ENCODE results near the gene LRWD1. TPM values are rescaled to one million over a fixed set of nuclear protein-coding genes. Genes with fewer than 3 reads are reported as not detected.
"Not testable (repeated sequence)": the region's sequence is repeated elsewhere in the genome, so short reads cannot be mapped to it uniquely, and the experiment has no call there.

The LRWD1 gene
- total and polyA plus RNA-seq, 4 donors = 8.6 to 16.5 (median 11.4) TPM

DNA sequence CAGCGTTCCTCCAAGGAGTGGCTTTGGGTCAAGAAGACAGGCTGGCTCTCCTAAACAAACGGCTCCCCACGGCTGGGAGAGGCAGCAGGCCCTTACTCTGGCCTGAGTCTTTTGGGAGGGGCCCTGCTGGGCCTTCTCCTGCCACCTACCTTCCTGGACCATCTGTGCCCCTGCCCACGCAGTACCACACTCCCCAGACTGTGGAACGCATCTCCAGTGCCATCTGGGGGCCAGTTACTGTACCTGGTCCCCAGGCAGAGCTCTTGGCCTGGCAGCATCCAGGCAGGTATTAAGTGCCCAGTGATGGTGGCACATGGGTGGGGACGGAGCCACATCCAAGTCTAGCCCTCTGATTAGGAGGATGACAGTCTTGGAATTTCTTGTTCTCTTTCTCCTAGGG is 14.5 kb upstream of the LRWD1 start:
- DNase-seq = no peak
- Histone ChIP-seq H3K27ac (ENCODE audit: low read depth in 1 of 2, low read length in 2 of 2) (no peak overlapping the region), H3K27me3 (ENCODE audit: control insufficient read depth in 1 of 2, insufficient read depth in 2 of 2, low read length in 1 of 2) (no peaks in the 10 kb centered on the region), H3K36me3 (ENCODE audit: control insufficient read depth in 1 of 2, insufficient read depth in 2 of 2, low read length in 1 of 2) (no peaks in the 10 kb centered on the region), H3K9me3 (ENCODE audit: control insufficient read depth, low read length) (no peaks in the 10 kb centered on the region), H3K4me1 (ENCODE audit: control insufficient read depth in 1 of 2, insufficient read depth in 2 of 2, low read length in 2 of 2) (no peaks in the 10 kb centered on the region), H3K4me3 (ENCODE audit: low read length in 2 of 2) (no peak overlapping the region)
- no peak for ATAC-seq (ENCODE audit: low FRiP score)
- WGBS, 2 donors = 78 to 79% methylated on average over 6 of the region's 6 CpGs
- intact Hi-C loops (cut with DNase I) = no loop called here

GRCh38 chr7:102451371-102452054 is 13.3 kb upstream of the LRWD1 start:
- Histone ChIP-seq H3K36me3 (ENCODE audit: control insufficient read depth in 1 of 2, insufficient read depth in 2 of 2, low read length in 1 of 2) (no peaks in the 10 kb centered on the region), H3K27ac (ENCODE audit: low read depth in 1 of 2, low read length in 2 of 2) (no peak overlapping the region), H3K27me3 (ENCODE audit: control insufficient read depth in 1 of 2, insufficient read depth in 2 of 2, low read length in 1 of 2) (no peaks in the 10 kb centered on the region)

GRCh38 chr7:102452451-102452850 is 12.3 kb upstream of the LRWD1 start:
- intact Hi-C loops (cut with DNase I) = no loop called here
- no peak overlapping the region for H3K4me3 ChIP-seq (ENCODE audit: low read length in 2 of 2)
- H3K4me1 ChIP-seq (ENCODE audit: control insufficient read depth in 1 of 2, insufficient read depth in 2 of 2, low read length in 2 of 2) = no peaks in the 10 kb centered on the region
- no peaks in the 10 kb centered on the region for H3K9me3 ChIP-seq (ENCODE audit: control insufficient read depth, low read length)
- WGBS, 2 donors = 88 to 96% methylated on average over 6 of the region's 6 CpGs
- H3K36me3 ChIP-seq (ENCODE audit: control insufficient read depth in 1 of 2, insufficient read depth in 2 of 2, low read length in 1 of 2) = peaks cover 0 to 5% of the 10 kb centered on the region in 2 donors
- H3K27me3 ChIP-seq (ENCODE audit: control insufficient read depth in 1 of 2, insufficient read depth in 2 of 2, low read length in 1 of 2) = no peaks in the 10 kb centered on the region
- ATAC-seq (ENCODE audit: low FRiP score) (no peak), DNase-seq (no peak)
- H3K27ac ChIP-seq (ENCODE audit: low read depth in 1 of 2, low read length in 2 of 2) = no peak overlapping the region

More at GRCh38 chr7:102451371-102452054, 13.3 kb upstream of the LRWD1 start:
- 56 to 64% methylated on average over 23 of the region's 23 CpGs for WGBS, 2 donors
- DNase-seq = no peak
- no peaks in the 10 kb centered on the region for H3K9me3 ChIP-seq (ENCODE audit: control insufficient read depth, low read length)
- intact Hi-C loops (cut with DNase I) = no loop called here
- no peaks in the 10 kb centered on the region for H3K4me1 ChIP-seq (ENCODE audit: control insufficient read depth in 1 of 2, insufficient read depth in 2 of 2, low read length in 2 of 2)
- ATAC-seq (ENCODE audit: low FRiP score) = no peak
- H3K4me3 ChIP-seq (ENCODE audit: low read length in 2 of 2) = no peak overlapping the region

DNA sequence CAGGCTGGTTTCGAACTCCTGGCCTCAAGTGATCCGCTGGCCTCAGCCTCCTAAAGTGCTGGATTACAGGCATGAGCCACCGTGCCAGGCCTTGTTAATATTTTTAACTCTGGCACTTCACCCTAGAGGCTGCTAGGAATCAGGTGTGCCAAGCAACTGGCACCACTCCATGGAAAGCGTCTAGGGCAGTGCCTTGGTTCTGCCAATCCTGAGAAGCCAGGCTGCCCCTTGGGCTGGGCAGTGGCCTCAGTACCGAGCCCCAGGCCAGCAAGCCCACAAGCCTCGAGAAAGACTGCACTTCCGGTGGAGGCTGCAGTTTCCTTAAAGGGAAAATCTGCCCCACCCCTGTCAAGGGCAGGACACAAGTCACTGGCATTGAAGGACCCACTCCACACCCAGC is 11.5 kb upstream of the LRWD1 start:
- H3K27me3 ChIP-seq (ENCODE audit: control insufficient read depth in 1 of 2, insufficient read depth in 2 of 2, low read length in 1 of 2) = no peaks in the 10 kb centered on the region
- no peak overlapping the region for H3K27ac ChIP-seq (ENCODE audit: low read depth in 1 of 2, low read length in 2 of 2)
- intact Hi-C loops (cut with DNase I) = no loop called here
- H3K9me3 ChIP-seq (ENCODE audit: control insufficient read depth, low read length) = no peaks in the 10 kb centered on the region
- peaks cover 0 to 5% of the 10 kb centered on the region in 2 donors for H3K36me3 ChIP-seq (ENCODE audit: control insufficient read depth in 1 of 2, insufficient read depth in 2 of 2, low read length in 1 of 2)
- H3K4me1 ChIP-seq (ENCODE audit: control insufficient read depth in 1 of 2, insufficient read depth in 2 of 2, low read length in 2 of 2) = no peaks in the 10 kb centered on the region
- no peak overlapping the region for H3K4me3 ChIP-seq (ENCODE audit: low read length in 2 of 2)
- DNase-seq = no peak
- 18 to 21% methylated on average over 7 of the region's 7 CpGs for WGBS, 2 donors
- ATAC-seq (ENCODE audit: low FRiP score) = no peak

DNA sequence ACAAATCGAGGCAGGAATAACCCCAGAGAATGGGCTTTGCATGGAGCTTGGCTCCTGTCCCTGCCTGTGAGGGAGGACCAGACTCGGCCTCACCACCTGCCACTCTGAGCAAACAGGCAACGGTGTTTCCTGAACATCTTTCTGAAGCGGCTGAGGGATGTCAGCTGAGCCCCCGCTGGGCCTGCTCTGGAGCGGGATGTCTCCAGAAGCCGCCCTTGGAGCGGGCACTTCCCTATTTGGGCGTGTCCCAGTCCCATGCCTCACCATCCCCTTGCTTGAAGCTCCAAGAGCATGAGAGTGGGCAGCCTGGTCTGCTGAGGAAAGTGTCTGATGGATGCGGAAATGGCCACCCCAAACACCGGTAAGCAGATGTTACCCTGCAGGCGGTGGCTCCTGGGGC is 10.3 kb upstream of the LRWD1 start:
- peaks cover 0 to 5% of the 10 kb centered on the region in 2 donors for H3K36me3 ChIP-seq (ENCODE audit: control insufficient read depth in 1 of 2, insufficient read depth in 2 of 2, low read length in 1 of 2)
- WGBS, 2 donors = 68 to 69% methylated on average over 12 of the region's 12 CpGs

DNA sequence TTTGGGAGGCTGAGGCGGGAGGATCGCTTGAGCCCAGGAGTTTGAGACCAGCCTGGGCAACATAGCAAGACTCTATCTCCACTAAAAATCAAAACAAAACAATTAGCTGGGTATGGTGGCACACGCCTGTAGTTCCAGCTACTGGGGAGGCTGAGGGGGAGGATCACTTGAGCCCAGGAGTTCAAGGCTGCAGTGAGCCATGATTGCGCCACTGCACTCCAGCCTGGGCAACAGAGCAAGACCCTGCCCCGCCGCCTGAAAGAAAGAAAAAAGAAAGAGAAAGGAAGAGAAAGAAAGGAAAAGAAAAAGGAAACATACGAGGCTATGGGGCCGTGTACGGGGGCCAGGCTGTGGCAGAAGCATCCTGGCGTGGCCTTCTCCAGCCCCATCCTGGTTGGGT is 9.9 kb upstream of the LRWD1 start:
- DNase-seq; H3K36me3 ChIP-seq (ENCODE audit: control insufficient read depth in 1 of 2, insufficient read depth in 2 of 2, low read length in 1 of 2); intact Hi-C loops (cut with DNase I); H3K9me3 ChIP-seq (ENCODE audit: control insufficient read depth, low read length); H3K27me3 ChIP-seq (ENCODE audit: control insufficient read depth in 1 of 2, insufficient read depth in 2 of 2, low read length in 1 of 2); H3K27ac ChIP-seq (ENCODE audit: low read depth in 1 of 2, low read length in 2 of 2); ATAC-seq (ENCODE audit: low FRiP score); H3K4me3 ChIP-seq (ENCODE audit: low read length in 2 of 2); H3K4me1 ChIP-seq (ENCODE audit: control insufficient read depth in 1 of 2, insufficient read depth in 2 of 2, low read length in 2 of 2): not testable (repeated sequence)
- 91 to 93% methylated on average over 10 of the region's 10 CpGs for WGBS, 2 donors

More for the DNA sequence above, 10.3 kb upstream of the LRWD1 start:
- Histone ChIP-seq H3K27ac (ENCODE audit: low read depth in 1 of 2, low read length in 2 of 2) (no peak overlapping the region), H3K4me3 (ENCODE audit: low read length in 2 of 2) (no peak overlapping the region), H3K9me3 (ENCODE audit: control insufficient read depth, low read length) (no peaks in the 10 kb centered on the region), H3K4me1 (ENCODE audit: control insufficient read depth in 1 of 2, insufficient read depth in 2 of 2, low read length in 2 of 2) (no peaks in the 10 kb centered on the region), H3K27me3 (ENCODE audit: control insufficient read depth in 1 of 2, insufficient read depth in 2 of 2, low read length in 1 of 2) (no peaks in the 10 kb centered on the region)
- intact Hi-C loops (cut with DNase I) = no loop called here
- DNase-seq (no peak), ATAC-seq (ENCODE audit: low FRiP score) (no peak)

DNA sequence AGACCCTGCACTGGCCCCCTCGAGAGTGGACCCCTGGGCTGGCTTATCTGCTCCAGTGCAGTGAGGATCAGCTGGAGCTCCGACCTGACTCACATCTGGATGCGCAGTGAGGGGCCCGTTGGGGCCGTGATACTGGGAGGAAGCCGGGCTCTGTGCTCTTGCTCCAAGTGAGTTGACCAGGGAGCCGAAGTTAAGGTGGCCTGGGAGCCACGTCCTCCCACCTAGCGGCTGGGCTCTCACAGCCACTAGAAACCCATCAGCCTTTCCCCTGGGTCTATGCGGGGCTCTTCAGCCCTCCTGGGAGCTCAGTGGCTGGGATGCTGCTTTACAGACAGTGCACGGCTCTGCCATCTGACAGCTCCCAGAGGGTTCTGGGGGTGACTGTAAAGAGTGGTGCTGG is 9.2 kb upstream of the LRWD1 start:
- no peak overlapping the region for H3K27ac ChIP-seq (ENCODE audit: low read depth in 1 of 2, low read length in 2 of 2)
- H3K36me3 ChIP-seq (ENCODE audit: control insufficient read depth in 1 of 2, insufficient read depth in 2 of 2, low read length in 1 of 2) = peaks cover 0 to 5% of the 10 kb centered on the region in 2 donors
- H3K4me1 ChIP-seq (ENCODE audit: control insufficient read depth in 1 of 2, insufficient read depth in 2 of 2, low read length in 2 of 2) = no peaks in the 10 kb centered on the region
- 85 to 88% methylated on average over 11 of the region's 11 CpGs for WGBS, 2 donors
- no peaks in the 10 kb centered on the region for H3K9me3 ChIP-seq (ENCODE audit: control insufficient read depth, low read length)
- no peak overlapping the region for H3K4me3 ChIP-seq (ENCODE audit: low read length in 2 of 2)
- ATAC-seq (ENCODE audit: low FRiP score) = no peak
- intact Hi-C loops (cut with DNase I) = no loop called here
- no peaks in the 10 kb centered on the region for H3K27me3 ChIP-seq (ENCODE audit: control insufficient read depth in 1 of 2, insufficient read depth in 2 of 2, low read length in 1 of 2)
- no peak for DNase-seq

DNA sequence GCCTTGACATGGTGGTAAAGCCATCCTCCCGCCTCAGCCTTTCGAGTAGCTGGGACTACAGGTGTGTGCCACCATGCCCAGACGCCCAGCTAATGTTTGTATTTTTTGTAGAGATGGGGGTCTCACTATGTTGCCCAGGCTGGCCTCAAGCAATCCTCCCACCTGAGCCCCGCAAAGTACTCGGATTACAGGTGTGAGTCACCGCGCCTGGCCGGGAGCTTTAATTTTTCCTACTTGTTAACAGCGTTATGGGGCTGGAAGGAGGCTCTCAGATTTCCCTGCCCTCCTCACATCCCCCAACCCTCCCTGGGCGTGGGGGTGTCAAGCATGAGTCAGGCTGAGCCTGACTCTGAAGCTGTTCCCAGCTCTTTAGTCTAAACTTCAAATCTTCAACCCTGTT is 8.5 kb upstream of the LRWD1 start:
- no peaks in the 10 kb centered on the region for H3K27me3 ChIP-seq (ENCODE audit: control insufficient read depth in 1 of 2, insufficient read depth in 2 of 2, low read length in 1 of 2)
- 83 to 84% methylated on average over 10 of the region's 10 CpGs for WGBS, 2 donors
- intact Hi-C loops (cut with DNase I) = no loop called here
- DNase-seq (no peak), ATAC-seq (ENCODE audit: low FRiP score) (no peak)
- no peak overlapping the region for H3K4me3 ChIP-seq (ENCODE audit: low read length in 2 of 2)
- H3K4me1 ChIP-seq (ENCODE audit: control insufficient read depth in 1 of 2, insufficient read depth in 2 of 2, low read length in 2 of 2) = no peaks in the 10 kb centered on the region
- no peak overlapping the region for H3K27ac ChIP-seq (ENCODE audit: low read depth in 1 of 2, low read length in 2 of 2)
- peaks cover 0 to 5% of the 10 kb centered on the region in 2 donors for H3K36me3 ChIP-seq (ENCODE audit: control insufficient read depth in 1 of 2, insufficient read depth in 2 of 2, low read length in 1 of 2)
- H3K9me3 ChIP-seq (ENCODE audit: control insufficient read depth, low read length) = no peaks in the 10 kb centered on the region

DNA sequence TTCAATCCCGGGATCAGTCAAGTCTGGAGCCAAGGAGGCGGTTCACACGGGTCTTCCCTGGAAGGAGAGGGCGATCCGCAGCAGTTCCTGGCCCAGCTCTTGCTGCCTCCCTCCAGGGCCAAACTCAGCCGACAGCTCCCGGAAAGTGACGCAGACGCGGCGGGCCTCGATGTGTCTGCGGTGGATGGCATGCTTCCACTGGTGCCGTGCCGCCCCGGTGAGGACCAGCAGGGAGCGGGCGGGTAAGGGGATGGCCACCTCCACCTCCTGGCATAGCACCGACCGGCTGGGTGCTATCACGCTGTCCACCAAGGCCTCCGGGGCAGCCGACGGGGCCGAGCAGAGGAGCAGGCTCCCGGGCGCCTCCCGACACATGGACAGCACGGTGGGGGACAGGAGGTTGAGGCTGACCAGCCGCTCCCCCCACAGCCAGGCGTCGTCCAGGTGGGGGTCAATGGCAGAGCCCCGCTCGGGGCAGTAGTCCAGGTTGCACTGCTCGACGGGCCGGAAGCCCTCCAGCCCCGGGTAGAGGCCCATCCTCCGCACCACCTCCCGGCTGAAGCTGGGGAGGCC is 7.3 kb upstream of the LRWD1 start:
- ATAC-seq (ENCODE audit: low FRiP score) (no peak), DNase-seq (no peak)
- Histone ChIP-seq H3K9me3 (ENCODE audit: control insufficient read depth, low read length) (no peaks in the 10 kb centered on the region), H3K27me3 (ENCODE audit: control insufficient read depth in 1 of 2, insufficient read depth in 2 of 2, low read length in 1 of 2) (no peaks in the 10 kb centered on the region), H3K27ac (ENCODE audit: low read depth in 1 of 2, low read length in 2 of 2) (no peak overlapping the region), H3K4me3 (ENCODE audit: low read length in 2 of 2) (no peak overlapping the region), H3K36me3 (ENCODE audit: control insufficient read depth in 1 of 2, insufficient read depth in 2 of 2, low read length in 1 of 2) (peaks cover 0 to 5% of the 10 kb centered on the region in 2 donors), H3K4me1 (ENCODE audit: control insufficient read depth in 1 of 2, insufficient read depth in 2 of 2, low read length in 2 of 2) (no peaks in the 10 kb centered on the region)
- intact Hi-C loops (cut with DNase I) = no loop called here
- WGBS, 2 donors = 93% methylated on average over 40 of the region's 40 CpGs

Data from aorta (tissue), 5 donors.